Measurements from ENCODE around the gene CNOT1.

GRCh38 chr16:58542291-58542690, 87.3 kb downstream of the CNOT1 start:
- TF ChIP-seq CTCF (IDR thresholded peaks at IDR 0.05; ENCODE audit: low read depth, low read length, missing input control): no peak
- no peak for TF ChIP-seq TAF1 (conservative IDR thresholded peaks at IDR 0.05)
- no peak for TF ChIP-seq RAD21 (IDR thresholded peaks at IDR 0.05)
- no peak for TF ChIP-seq GABPA (IDR thresholded peaks at IDR 0.05 in 1 of 2, conservative IDR thresholded peaks at IDR 0.05 in 1 of 2)
- TF ChIP-seq YY1 (IDR thresholded peaks at IDR 0.05): no peak
- no peak for TF ChIP-seq JUND (IDR thresholded peaks at IDR 0.05)
- no peak for TF ChIP-seq RXRA (IDR thresholded peaks at IDR 0.05)
- no peak for TF ChIP-seq NR2F2 (IDR thresholded peaks at IDR 0.05)
- TF ChIP-seq ZBTB33 (IDR thresholded peaks at IDR 0.05): no peak
- no peak for TF ChIP-seq EGR1 (IDR thresholded peaks at IDR 0.05; ENCODE audit: low read depth in 2 of 2)
- no peak for TF ChIP-seq FOXA1 (IDR thresholded peaks at IDR 0.05)
- TF ChIP-seq REST (IDR thresholded peaks at IDR 0.05): no peak
- TF ChIP-seq, protein P1, sequence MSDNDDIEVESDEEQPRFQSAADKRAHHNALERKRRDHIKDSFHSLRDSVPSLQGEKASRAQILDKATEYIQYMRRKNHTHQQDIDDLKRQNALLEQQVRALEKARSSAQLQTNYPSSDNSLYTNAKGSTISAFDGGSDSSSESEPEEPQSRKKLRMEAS (IDR thresholded peaks at IDR 0.05): no peak

Measured in liver (tissue), 3 donors.